Activated CD4-positive, CD25-positive, alpha-beta regulatory T cell treated with anti-CD3 and anti-CD28 coated beads, Interleukin-2, amount 50 U/mL, for 24 hours (primary cell): ENCODE data around the gene MTMR3.

Source experiments
- ATAC-seq, 2 donors: fragments of 150-1000 bp; cut with Tn5 transposase; one replicate each; pipeline ENCODE4 v1.10.0; 2021; ENCODE audit warnings: mild to moderate bottlenecking in 1 of 2, moderate library complexity in 1 of 2

Gene MTMR3

DNA sequence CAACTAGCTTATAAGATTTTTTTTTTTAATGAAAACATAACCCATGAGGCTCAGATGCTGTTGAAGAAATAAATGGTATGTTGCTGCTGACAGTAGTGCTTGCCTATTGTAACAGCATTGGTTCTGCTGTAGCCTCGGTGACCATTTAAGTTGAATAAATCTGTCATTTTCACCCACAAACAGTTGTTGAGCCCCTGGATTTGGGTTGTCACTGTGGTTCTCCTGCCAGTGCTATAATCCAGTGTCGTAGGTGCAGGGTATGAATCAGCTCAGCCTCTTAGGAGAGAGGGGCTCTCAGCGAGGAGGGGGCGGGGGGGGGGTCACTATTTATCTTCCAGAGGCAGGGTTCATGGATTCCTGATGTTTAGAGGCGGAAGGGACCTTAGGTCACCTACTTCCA lies 147.4 kb downstream of the MTMR3 start:
- ATAC-seq, result no peak

DNA sequence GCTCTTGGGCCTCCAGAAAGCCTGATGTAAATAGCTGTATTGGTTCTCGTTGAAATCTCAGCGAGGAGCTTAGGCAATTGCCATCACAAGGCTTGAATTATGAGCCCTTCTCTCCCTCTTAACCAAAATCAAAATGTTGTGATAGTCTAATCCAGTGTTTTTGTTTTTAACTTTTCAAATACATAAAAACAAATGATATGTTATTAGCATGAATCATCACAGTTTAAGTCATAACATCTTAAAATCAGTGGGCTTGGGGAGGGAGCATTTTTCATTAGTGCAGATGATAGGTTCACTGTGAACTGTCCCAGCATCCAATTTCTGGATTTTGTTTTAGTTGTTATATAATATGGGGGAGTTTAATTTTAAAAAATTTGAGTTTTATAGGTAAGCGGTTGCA lies 148.4 kb downstream of the MTMR3 start:
- no peak for ATAC-seq

DNA sequence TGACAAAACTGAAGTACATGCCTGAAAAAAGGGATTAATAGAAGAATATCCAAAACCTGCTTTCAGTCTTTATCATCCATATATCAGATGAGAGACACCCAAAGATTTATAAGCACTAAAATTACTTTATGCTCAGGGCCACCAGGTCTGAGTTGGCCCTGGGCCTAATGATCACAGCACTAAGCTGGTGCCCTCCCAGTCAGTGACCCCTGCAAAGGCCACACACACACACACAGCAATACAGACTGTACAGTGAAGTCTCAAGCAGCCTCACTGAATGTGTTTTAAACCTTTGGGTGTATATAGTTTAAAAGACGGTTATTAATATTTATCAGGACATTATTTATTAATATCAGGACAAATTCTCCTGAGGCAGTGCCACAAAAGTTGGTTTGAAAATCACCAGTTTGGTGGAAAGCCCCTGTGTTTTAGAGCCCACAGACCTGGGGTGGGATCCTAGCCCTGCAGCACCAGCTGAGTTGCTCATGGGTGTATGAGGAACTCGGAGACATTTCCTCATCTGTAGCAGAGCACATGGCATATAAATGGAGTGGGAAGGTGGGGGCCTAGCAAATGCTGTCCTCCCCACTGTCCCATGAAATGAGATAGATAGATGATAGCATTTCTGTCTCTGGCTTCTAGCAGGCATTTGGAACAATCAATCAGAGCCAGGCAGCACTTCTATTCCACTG lies 148.9 kb downstream of the MTMR3 start:
- ATAC-seq, result no peak

DNA sequence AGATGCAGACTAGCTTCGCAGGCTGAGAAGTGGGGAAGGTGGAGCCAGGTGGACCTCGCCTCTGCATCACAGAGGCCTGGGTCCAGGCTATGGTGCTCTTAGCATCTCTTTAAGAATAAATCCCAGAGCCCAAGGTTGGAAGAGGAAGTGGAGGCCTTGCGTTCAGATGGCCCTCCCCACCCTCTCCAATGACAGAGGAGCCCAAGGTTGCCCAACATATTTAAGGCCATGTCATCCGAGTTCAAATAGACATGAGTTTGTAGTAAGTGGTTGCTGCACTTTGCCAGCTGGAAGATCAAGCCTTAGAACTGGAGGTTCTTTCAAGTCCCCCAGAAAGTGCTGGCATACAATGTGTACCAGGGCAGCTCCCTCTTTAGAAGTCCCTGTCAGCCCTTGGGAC lies 150.2 kb downstream of the MTMR3 start:
- ATAC-seq, result no peak

DNA sequence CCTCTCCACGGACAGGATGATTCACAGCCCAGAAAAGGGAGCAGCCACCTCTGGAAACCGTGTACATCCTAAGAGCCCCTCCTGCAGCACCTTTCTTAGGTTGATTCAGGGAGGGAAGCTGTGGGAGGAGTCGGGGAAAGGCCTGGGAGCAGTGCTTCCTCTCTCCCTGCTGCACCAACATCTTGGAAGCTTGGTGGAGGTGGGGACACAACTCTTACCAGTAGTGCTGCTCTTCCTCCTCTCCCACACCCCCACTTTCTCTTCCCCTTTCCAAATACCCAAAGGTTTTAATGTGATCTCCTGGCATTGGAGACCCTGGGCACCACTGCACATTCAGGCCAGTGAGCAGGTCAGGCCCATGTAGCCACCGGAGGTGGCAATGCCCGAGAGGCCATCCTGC lies 150.9 kb downstream of the MTMR3 start:
- no peak for ATAC-seq

DNA sequence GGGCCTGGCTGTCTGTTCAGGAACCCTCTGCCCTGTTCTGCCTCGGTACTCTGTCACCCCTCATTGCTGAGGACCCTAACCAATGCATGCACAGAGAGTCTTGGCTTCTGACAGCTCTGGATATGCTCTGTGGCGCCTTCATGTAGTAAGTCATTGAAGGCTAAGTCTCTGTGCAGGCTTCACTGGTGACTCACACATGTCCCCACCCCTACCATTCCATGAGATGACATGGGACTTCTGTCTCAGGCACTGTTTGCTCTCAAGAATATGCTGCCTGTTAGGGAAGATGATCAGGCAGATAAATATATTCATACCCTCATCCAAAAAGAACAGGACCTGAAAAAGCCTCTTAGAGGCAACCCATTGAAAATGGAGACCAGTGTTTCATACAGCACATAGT lies 153.7 kb downstream of the MTMR3 start:
- no peak for ATAC-seq

DNA sequence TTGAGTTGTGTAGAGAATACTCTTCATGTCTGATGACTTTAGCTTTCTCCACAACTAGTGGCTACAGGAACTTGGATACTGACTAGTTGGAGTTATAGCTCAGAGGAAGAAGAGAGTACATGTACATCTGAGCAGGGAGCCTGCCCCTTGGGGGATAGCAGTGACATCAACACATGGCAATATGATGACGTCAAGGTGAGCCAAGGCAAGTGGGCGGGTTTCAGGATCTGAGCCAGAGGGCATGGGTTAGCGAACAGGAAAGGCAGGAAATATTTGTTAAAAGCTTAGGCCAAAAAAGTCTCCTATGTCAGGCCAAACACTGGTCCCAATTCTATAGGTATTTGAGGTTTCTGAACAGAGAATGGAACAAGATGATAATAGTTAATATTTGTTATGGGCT lies 155.2 kb downstream of the MTMR3 start:
- ATAC-seq, result no peak

DNA sequence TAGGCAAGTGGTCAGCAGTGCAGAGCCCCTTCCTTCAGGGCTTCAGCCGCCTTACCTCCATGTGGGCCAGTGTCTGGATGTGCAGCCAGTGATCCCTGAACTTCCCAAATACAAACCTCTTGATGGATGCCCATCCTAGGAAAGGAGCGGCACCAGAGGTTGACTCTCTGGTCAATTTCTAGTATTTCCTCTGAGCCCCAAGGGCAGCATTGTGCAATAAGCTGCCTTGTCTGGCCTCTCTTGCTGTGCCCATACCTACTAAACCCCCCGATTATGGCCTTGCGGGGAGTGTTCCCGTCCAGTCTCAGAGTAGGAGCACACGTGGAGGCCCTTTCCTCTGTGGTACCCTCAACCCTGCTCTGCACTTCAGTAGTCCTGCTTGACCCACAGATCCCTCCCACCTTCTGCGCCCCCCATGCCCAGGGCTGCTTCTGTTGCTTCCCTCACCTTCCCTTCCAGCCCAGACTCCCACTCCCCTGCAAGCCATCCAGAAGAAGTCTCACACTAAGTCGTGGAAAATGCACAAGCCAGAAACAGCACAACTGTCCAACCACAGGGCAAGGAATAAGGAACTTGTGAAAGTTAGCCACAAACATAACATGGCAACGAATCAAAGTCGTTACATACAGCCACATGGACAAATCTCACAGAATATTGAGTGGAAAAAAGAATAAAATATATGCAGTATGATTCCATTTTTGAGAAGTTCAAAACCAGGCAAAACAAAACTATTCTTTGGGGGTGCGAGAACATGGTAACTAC lies 157.7 kb downstream of the MTMR3 start:
- ATAC-seq, result no peak

DNA sequence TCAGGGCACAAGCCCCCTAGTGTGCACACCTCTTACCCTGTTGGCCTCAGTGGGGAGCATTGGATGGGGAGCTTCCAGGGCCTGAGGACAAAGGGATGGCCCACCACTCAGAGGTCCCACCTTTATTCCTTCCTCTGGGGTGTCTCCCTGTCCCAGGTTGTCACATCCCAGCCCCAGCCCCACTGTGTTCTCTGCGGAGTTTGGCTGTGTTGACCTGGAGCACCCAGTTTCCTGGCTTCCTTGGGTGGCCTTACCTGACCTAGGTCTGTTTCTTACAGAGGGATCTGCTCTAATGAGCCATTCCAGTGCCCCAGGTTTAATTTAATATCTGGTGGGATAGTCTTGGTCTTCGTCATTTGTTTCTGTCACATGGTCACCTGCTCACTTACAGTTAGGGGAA lies 158.5 kb downstream of the MTMR3 start:
- no peak for ATAC-seq

DNA sequence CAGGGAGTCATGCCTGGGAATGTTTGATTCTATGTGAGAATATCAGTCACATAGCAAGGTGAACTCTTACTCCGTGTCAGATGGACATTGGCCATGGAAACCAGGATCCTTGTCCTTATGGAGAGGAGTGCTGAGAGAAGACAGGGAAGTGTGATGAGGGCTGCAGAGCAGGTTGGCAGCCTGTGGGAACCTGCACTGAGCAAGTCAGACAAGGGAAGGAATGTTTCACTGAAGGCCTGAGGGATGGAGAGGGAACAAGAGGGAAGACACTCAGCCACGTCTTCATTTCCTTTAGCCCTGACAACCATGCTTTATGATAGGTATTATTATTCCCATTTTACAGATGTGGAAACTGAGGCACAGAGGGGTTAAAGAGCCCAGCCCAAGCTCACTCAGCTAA lies 158.9 kb downstream of the MTMR3 start:
- ATAC-seq, result no peak

DNA sequence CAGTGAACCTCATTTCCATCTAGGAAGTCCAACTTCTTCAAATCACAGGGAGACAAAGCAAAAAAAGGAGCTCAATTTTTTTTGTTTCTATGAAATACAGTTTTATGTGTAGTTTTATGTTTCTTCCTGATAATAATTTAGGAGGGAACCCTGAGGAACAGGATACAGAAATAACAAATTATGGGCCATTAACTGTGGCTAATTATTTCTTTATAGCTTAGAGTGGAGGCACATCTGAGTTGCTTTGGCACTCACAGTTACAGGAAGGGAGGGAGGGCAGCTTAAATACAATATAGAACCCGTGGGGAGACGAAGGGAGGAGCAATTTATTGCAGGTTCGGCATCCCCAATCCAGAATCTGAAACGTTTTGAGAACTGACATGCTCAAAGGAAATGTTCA lies 160.2 kb downstream of the MTMR3 start:
- no peak for ATAC-seq

DNA sequence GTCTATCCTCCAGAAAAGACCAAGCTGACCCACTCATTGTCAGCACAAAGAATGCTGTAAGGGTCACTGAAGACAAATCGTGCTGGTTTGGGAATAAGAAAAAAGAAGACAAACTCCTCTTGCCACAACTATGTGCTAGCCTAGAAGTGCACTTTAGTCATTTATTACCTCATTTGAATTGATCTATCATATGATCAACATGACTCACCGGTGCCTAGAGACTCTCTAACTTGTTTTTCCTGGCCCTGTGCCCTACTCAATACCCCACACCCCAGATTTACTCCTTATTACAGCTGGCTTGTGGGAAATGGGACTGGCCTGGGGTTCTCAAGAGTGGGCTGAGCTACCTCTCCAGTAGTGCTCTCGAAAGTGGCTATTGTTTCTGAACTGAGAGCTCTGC lies 161.4 kb downstream of the MTMR3 start:
- ATAC-seq, result peak in 1 of 2 donors; percentile 51

DNA sequence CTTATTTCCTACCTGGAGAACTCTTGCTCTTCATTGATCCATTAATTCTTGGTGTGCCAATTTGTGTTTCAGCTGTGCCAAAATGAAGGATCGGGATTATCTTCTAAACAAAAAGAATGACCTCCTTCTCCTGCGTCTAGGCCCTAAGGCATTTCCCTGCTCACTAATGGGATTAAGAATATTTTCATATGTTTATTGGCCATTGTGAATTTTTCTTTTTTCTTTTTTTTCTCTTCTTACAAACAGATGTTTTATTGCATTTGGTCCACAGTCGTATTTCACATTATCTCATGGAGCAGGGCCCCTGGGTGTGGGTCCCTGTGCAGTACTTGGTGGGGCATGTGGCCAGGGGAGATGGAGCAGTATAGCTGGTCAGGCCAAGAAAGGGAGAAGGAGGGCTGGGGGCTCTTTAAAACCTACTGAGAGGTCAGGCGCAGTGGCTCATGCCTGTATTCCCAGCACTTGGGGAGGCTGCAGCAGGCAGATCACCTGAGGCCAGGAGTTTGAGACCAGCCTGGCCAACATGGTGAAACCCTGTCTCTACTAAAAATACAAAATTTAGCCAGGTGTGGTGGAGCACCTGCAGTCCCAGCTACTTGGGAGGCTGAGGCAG lies 162.0 kb downstream of the MTMR3 start:
- ATAC-seq, result no peak

DNA sequence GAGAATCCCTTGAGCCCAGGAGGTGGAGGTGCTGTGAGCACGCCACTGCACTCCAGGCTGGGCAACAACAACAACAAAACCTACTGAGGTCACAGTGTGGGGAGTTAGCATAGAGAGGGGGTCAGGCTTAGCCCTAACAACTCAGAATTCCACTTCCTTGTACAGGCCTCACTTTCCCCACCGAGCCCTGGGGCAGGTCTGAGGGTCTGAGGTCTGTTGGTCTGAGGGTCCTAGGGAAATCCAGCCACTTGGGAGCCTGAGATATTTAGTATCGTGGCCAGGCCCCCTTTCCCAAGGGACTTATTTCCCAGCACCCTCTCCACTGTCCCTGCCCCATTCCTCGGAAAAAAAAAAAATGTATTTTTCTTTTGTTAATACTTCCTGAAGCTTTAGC lies 162.5 kb downstream of the MTMR3 start:
- ATAC-seq, result no peak

DNA sequence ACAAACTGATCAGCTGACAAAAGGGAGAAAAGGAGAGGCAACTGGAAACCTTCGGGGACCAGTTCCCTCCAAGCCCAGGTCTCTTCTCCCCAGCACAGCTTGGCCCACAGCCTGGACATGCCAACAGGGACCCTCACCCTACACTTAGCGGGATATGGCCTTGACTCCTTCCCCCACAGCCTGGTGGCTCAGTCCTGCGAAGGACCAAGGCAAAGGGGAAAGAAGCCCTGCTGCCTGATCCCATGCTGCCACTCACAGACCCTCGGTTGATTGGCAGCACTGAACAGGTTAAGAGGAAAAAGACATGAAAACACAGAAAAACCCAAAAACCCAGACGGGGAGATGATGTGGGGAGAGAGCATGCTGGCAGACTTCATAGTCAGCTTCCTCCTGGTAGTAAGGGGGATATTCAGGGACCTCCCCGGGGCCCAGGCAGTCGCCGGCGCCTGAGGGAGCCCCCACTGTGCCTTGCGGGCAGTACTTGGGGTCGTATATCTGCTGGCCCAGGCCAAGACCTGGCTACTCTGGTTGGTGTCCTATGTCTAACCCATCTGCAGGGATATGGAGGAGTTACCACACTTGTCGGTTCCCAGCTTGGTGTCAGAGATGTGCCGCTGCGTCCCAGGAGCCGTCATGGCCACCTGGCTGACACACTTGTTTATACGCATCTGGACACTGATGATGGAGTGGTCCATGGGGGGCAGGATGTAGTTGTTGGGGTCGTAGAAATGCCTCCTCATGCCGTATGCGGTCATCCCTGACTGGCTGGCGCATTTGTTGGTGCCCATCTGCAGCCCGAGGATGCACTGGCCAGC lies 163.1 kb downstream of the MTMR3 start:
- ATAC-seq, result no peak

DNA sequence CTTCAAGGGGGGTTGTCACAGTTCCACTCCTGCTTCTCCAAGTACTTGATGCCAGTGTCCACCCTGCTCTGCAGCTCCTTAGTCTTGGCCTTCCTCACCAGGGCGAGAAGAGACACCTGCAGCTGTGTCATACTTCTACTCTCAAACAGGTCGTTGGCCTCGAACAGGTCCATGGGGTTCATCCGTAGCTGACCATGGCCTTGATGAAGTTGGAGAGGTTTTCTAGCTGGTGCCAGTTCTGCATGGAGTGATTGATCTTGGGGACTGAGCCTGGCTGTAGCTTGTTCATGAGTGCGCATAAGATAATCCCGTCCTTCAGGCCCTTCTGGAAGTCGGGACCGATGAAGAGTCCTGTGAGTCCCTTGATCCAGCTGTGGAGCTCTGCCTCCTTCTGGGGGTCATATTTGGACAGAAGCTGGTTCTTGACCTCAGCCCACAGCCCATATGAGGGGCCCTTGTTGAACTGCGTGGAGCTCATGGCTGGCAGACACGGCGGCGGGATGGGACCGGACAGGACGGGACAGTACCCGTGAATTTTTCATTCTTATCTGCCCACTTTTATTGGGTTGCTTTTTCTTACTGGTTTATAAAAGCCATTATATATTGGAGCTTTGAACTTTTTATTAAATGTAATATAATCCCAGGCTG lies 163.9 kb downstream of the MTMR3 start:
- no peak for ATAC-seq

DNA sequence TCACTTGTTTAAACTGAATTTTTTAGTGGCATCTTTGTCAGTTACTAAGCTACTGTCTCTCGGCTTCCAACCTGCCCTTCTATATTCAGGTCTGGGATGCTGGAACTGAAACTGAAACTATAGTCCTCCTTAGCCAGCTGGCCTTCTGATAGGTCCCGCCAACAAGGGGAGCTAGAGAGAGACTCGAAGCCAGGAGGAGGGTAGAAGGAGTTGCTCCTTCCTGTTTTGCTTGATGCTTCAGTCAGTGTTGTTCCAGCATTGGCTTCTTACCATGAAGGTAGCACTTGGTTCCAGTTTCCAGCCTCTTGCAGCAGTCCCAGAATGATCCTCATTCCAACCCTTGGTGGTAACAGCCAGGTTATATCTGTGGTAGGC lies 164.4 kb downstream of the MTMR3 start:
- ATAC-seq, result peak in 1 of 2 donors; percentile 36

DNA sequence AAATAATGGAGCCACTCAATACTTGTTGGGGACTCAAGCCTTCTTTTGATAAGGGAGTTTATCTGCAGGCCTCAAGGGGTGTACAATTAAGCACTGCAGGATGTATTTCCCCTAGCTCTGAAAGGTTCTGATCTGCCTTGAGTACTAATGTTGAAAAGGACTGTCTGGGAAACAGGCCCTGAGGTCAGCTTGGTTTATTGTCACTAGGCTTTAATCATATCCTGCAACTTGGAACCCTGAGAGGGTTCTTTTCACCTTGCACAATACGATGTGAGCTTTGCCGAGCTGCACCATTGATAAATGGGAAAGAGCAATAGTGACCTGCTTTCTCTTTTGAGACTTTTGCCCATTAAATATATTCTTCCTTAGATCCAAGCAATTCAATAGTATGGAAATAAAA lies 165.7 kb downstream of the MTMR3 start:
- ATAC-seq, result no peak

DNA sequence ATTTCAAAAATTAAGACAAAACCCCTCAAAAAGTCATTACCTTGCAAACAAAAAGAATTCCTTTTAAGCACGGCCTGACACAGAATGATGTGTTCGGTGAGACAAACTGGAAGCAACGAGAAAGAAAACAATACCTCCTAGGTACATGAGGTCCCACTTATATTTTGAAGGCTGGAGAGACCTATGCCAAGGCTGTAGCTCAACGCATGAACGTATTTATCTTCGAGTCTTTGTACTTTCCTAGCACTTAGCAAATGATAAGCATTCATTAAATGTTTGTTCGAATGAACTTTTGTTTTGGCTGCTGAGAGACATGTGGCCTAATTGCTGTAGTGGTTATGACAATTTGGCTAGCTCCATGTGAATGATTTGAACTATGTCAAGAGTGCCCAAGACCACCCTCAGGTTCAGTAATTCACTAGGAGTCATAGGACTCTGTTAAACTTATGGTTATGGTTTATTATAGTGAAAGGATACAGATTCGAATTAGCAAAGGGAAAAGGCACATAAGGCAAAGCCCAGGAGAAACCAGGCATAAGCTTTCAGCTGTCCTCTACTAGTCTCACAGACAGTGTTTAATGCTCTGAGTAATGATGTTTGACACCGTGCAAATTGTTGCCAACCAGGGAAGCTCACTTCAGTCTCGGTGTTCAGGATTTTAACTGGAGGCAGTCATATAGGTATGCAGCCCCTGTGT lies 171.2 kb downstream of the MTMR3 start:
- ATAC-seq, result no peak

DNA sequence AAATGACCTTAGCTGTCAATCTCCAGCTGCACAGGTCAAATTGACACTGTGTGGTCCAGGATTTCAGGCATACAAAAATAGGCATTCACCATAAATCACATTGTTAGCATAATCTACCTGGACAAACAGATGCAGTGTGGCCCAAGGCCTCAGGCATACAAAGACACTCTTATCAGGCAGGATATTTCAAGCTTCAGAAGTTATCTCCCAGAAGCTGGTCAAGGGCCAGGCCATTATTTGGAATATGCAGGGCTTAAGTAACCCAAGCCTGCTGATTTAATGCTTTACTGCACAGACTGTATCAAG lies 171.7 kb downstream of the MTMR3 start:
- ATAC-seq, result no peak

DNA sequence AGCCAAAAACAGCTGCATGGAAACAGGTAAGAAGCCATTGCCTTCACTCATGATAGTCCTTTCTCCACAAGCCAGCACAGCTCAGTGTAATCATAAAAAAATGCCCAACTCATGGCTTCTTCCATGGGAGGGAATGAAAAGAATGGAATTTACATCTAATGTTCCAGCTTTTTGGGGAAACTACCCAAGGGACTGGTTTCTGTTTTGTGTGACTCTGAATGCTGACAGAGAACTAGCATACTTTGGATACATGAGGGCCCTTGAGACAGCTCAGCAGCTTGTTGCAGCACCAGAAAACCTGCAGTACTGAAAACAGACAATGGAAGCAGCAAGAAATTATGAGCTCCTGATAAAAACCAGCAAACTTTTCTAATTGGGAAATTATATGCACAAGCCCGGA lies 173.0 kb downstream of the MTMR3 start:
- no peak for ATAC-seq

DNA sequence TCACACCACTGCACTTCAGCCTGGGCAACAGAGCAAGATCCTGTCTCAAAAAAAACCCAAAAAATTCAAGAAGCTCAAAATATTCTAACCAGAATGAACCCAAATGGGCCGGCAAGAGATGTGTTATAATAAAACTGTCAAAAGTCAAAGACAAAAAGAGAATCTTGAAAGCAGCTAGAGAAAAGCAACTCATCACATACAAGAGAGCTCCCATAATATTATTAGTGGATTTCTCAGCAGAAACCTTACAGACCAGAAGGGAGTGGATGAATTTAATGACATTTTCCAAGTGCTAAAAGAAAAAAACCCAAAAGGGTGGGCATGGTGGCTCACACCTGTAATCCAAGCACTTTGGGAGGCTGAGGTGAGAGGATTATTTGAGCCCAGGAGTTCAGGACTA lies 174.4 kb downstream of the MTMR3 start:
- no peak for ATAC-seq
